Measurements from ENCODE around the gene OPRD1.

The OPRD1 gene

GRCh38 chr1:28800324-28800723 lies 11.6 kb upstream of the OPRD1 start:
- Histone ChIP-seq H3K36me3 (ENCODE audit: control insufficient read depth in 2 of 2, insufficient read depth in 1 of 2, low read length in 2 of 2) (no peaks in the 10 kb centered on the region), H3K4me3 (ENCODE audit: low read depth, low read length) (no peak overlapping the region), H3K4me1 (ENCODE audit: control insufficient read depth, insufficient read depth, low read length) (no peaks in the 10 kb centered on the region), H3K9me3 (ENCODE audit: control insufficient read depth, insufficient read depth, low read depth, low read length) (no peaks in the 10 kb centered on the region), H3K27ac (ENCODE audit: extremely low read depth, low read depth, low read length) (no peak overlapping the region)
- no peak for TF ChIP-seq ZFHX2 (tag by site-specific recombination; conservative IDR thresholded peaks at IDR 0.05)
- TF ChIP-seq ZXDB (tag by site-specific recombination; IDR thresholded peaks at IDR 0.05), result no peak
- TF ChIP-seq ZNF658 (tag by site-specific recombination; IDR thresholded peaks at IDR 0.05), result no peak
- CTCF ChIA-PET, result no interaction called here
- POLR2A ChIA-PET, result no interaction called here

GRCh38 chr1:28801461-28801860 lies 10.5 kb upstream of the OPRD1 start:
- Histone ChIP-seq H3K27ac (ENCODE audit: extremely low read depth, low read depth, low read length) (no peak overlapping the region), H3K4me3 (ENCODE audit: low read depth, low read length) (no peak overlapping the region), H3K4me1 (ENCODE audit: control insufficient read depth, insufficient read depth, low read length) (no peaks in the 10 kb centered on the region), H3K9me3 (ENCODE audit: control insufficient read depth, insufficient read depth, low read depth, low read length) (no peaks in the 10 kb centered on the region), H3K36me3 (ENCODE audit: control insufficient read depth in 2 of 2, insufficient read depth in 1 of 2, low read length in 2 of 2) (no peaks in the 10 kb centered on the region)
- CTCF ChIA-PET, result no interaction called here
- TF ChIP-seq ZNF280D (tag by site-specific recombination; IDR thresholded peaks at IDR 0.05) (no peak), ZNF223 (tag by site-specific recombination; IDR thresholded peaks at IDR 0.05) (no peak), ZNF350 (tag by site-specific recombination; IDR thresholded peaks at IDR 0.05) (no peak), GLIS1 (tag by site-specific recombination; IDR thresholded peaks at IDR 0.05) (peak; percentile 95), ZIC2 (tag by site-specific recombination; IDR thresholded peaks at IDR 0.05) (peak; percentile 72), ZNF610 (tag by site-specific recombination; IDR thresholded peaks at IDR 0.05; ENCODE audit: borderline replicate concordance) (no peak)
- TF ChIP-seq, protein P1, sequence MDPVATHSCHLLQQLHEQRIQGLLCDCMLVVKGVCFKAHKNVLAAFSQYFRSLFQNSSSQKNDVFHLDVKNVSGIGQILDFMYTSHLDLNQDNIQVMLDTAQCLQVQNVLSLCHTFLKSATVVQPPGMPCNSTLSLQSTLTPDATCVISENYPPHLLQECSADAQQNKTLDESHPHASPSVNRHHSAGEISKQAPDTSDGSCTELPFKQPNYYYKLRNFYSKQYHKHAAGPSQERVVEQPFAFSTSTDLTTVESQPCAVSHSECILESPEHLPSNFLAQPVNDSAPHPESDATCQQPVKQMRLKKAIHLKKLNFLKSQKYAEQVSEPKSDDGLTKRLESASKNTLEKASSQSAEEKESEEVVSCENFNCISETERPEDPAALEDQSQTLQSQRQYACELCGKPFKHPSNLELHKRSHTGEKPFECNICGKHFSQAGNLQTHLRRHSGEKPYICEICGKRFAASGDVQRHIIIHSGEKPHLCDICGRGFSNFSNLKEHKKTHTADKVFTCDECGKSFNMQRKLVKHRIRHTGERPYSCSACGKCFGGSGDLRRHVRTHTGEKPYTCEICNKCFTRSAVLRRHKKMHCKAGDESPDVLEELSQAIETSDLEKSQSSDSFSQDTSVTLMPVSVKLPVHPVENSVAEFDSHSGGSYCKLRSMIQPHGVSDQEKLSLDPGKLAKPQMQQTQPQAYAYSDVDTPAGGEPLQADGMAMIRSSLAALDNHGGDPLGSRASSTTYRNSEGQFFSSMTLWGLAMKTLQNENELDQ (tag by site-specific recombination; IDR thresholded peaks at IDR 0.05; ENCODE audit: low read depth), result no peak
- POLR2A ChIA-PET, result interaction anchor here (0.6 kb wide), 1 partner anchor 401 kb away, joined by 10 read pairs; no protein-coding TSS in a partner anchor

DNA sequence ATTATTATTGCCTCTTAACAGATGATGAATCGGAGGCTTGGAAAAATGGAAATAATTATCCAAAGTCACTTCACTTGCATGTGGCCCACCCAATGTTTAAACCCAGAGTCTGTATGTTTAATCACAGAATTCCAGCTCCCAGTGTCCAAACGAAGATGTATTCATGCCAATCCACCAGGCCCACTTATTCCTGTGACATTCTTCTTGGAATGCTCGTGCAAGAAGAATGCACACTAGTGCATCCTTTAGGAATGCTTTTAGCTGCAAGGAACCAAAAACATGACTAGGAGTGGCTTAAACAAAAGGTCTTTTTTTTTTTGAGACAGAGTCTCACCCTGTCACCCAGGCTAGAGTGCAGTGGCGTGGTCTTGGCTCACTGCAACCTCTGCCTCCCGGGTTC lies 8.9 kb upstream of the OPRD1 start:
- H3K27ac ChIP-seq (ENCODE audit: extremely low read depth, low read depth, low read length), result no peak overlapping the region
- H3K4me1 ChIP-seq (ENCODE audit: control insufficient read depth, insufficient read depth, low read length), result no peaks in the 10 kb centered on the region
- POLR2A ChIA-PET, result interaction anchor here (0.6 kb wide), 1 partner anchor 396 kb away, joined by 4 read pairs; no protein-coding TSS in a partner anchor
- H3K4me3 ChIP-seq (ENCODE audit: low read depth, low read length), result no peak overlapping the region
- H3K9me3 ChIP-seq (ENCODE audit: control insufficient read depth, insufficient read depth, low read depth, low read length), result no peaks in the 10 kb centered on the region
- H3K36me3 ChIP-seq (ENCODE audit: control insufficient read depth in 2 of 2, insufficient read depth in 1 of 2, low read length in 2 of 2), result no peaks in the 10 kb centered on the region
- CTCF ChIA-PET, result interaction anchor here (0.6 to 0.7 kb wide), 4 partner anchors 25 to 389 kb away, joined by 3 to 5 read pairs (median 4); no protein-coding TSS in a partner anchor
- TF ChIP-seq ZNF433 (tag by site-specific recombination; IDR thresholded peaks at IDR 0.05; ENCODE audit: low read depth), result no peak
- TF ChIP-seq AEBP2 (tag by site-specific recombination; IDR thresholded peaks at IDR 0.05; ENCODE audit: borderline replicate concordance), result no peak
- TF ChIP-seq, protein P2, sequence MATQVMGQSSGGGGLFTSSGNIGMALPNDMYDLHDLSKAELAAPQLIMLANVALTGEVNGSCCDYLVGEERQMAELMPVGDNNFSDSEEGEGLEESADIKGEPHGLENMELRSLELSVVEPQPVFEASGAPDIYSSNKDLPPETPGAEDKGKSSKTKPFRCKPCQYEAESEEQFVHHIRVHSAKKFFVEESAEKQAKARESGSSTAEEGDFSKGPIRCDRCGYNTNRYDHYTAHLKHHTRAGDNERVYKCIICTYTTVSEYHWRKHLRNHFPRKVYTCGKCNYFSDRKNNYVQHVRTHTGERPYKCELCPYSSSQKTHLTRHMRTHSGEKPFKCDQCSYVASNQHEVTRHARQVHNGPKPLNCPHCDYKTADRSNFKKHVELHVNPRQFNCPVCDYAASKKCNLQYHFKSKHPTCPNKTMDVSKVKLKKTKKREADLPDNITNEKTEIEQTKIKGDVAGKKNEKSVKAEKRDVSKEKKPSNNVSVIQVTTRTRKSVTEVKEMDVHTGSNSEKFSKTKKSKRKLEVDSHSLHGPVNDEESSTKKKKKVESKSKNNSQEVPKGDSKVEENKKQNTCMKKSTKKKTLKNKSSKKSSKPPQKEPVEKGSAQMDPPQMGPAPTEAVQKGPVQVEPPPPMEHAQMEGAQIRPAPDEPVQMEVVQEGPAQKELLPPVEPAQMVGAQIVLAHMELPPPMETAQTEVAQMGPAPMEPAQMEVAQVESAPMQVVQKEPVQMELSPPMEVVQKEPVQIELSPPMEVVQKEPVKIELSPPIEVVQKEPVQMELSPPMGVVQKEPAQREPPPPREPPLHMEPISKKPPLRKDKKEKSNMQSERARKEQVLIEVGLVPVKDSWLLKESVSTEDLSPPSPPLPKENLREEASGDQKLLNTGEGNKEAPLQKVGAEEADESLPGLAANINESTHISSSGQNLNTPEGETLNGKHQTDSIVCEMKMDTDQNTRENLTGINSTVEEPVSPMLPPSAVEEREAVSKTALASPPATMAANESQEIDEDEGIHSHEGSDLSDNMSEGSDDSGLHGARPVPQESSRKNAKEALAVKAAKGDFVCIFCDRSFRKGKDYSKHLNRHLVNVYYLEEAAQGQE (tag by site-specific recombination; IDR thresholded peaks at IDR 0.05), result no peak
- TF ChIP-seq ZNF174 (tag by site-specific recombination; IDR thresholded peaks at IDR 0.05), result no peak
- TF ChIP-seq, protein P3, sequence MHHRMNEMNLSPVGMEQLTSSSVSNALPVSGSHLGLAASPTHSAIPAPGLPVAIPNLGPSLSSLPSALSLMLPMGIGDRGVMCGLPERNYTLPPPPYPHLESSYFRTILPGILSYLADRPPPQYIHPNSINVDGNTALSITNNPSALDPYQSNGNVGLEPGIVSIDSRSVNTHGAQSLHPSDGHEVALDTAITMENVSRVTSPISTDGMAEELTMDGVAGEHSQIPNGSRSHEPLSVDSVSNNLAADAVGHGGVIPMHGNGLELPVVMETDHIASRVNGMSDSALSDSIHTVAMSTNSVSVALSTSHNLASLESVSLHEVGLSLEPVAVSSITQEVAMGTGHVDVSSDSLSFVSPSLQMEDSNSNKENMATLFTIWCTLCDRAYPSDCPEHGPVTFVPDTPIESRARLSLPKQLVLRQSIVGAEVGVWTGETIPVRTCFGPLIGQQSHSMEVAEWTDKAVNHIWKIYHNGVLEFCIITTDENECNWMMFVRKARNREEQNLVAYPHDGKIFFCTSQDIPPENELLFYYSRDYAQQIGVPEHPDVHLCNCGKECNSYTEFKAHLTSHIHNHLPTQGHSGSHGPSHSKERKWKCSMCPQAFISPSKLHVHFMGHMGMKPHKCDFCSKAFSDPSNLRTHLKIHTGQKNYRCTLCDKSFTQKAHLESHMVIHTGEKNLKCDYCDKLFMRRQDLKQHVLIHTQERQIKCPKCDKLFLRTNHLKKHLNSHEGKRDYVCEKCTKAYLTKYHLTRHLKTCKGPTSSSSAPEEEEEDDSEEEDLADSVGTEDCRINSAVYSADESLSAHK (tag by site-specific recombination; IDR thresholded peaks at IDR 0.05), result no peak
- TF ChIP-seq ZNF747 (tag by site-specific recombination; IDR thresholded peaks at IDR 0.05), result no peak

Measured in HEK293 (cell line).